ENCODE results near the gene CLBA1. TPM values are rescaled to one million over a fixed set of nuclear protein-coding genes. Genes with fewer than 3 reads are reported as not detected.
A peak's percentile ranks its signal among the peaks of the same experiment; 100 is the strongest.
"Not testable (repeated sequence)": the region's sequence is repeated elsewhere in the genome, so short reads cannot be mapped to it uniquely, and the experiment has no call there.

The CLBA1 gene
- total RNA-seq, 1 experiment from 2014 or later: 3.0 TPM

DNA sequence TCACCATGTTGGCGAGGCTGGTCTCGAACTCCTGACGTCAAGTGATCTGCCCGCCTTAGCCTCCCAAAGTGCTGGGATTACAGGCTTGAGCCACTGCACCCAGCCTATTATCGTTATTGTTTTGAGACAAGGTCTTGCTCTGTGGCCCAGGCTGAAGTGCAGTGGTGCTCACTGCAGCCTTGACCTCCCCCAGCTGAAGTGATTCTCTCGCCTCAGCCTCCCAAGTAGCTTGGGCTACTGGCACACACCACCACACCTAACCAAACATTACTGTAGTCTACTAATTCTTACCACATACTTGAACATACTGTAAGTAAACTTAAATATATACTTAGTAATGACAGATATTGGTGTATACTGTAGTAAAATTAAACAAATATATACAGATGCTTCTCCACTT, 39.8 kb downstream of the CLBA1 start:
- DNase-seq: no peak
- Histone ChIP-seq H3K4me3 (no peak overlapping the region), H3K9me3 (replicated peaks) (no peaks in the 10 kb centered on the region), H3K27ac (peak overlapping the region; percentile 14; the same call in 1 of the 2 replicates), H3K4me1 (peaks cover 19% of the 10 kb centered on the region), H3K36me3 (no peaks in the 10 kb centered on the region), H3K27me3 (no peaks in the 10 kb centered on the region)

DNA sequence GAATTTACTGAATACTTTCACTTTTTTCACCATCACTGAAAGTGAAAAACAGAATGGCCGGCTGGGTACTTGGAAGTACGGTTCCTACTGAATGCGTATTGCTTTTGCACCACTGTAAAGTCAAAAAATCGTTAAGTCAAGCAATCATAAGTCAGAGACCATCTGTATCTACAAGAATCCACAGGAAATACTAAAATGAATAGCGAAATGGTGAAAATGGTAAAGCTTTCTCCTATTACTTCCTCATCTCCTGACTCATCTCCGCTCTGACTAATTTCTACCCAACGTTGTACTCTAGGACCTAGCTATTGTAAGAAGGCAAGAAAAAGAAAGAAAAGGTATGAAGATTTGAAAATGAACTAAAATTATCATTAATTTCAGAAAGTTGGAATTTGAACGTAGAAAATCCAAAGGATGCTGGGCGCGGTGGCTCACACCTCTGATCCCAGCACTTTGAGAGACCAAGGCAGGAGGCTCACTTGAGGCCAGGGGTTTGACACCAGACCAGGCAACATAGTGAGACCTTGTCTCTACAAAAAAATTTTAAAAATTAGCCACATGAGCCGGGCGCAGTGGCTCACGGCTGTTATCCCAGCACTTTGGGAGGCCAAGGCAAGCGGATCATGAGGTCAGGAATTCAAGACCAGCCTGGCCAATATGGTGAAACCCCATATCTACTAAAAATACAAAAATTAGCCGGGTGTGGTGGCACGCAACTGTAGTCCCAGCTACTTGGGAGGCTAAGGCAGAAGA, 40.6 kb downstream of the CLBA1 start:
- peaks cover 19% of the 10 kb centered on the region for H3K4me1 ChIP-seq
- DNase-seq: no peak
- H3K27me3 ChIP-seq: no peaks in the 10 kb centered on the region
- H3K4me3 ChIP-seq: no peak overlapping the region
- H3K36me3 ChIP-seq: no peaks in the 10 kb centered on the region
- no peak overlapping the region for H3K27ac ChIP-seq
- no peaks in the 10 kb centered on the region for H3K9me3 ChIP-seq (replicated peaks)

DNA sequence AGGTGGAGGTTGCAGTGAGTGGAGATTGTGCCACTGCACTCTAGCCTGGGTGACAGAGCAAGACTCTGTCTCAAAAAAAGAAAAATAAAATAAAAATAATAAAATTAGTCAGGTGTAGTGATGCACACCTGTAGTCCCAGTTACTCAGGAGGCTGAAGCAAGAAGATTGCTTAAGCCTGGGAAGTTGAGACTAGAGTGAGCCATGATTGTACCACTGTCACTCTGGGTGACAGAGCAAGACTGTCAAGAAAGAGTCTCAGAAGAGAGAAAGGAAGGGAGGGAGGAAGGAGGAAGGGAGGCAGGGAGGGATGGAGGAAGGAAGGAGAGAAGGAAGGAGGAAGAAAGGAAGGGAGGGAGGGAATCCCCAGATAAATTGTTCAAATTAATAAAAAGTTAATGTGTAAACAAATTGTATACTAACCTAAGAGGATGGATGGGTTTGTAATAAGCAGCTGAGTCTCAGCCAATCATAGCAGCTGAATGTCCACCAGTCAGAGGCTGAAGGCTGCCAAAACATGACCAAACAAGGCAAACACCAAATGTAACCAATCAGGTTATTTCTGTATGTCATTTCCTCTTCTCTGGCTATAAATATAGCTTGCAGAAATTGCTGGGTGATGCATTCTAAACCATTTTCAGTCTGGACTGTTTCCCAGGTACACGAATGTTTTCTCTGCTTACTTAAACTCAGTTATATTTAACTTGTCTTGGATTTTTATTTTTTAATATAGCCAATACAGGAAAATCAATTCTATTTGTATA, 41.4 kb downstream of the CLBA1 start:
- H3K4me1 ChIP-seq: peaks cover 19% of the 10 kb centered on the region
- DNase-seq: no peak
- no peak overlapping the region for H3K4me3 ChIP-seq
- no peaks in the 10 kb centered on the region for H3K36me3 ChIP-seq
- no peaks in the 10 kb centered on the region for H3K27me3 ChIP-seq
- no peak overlapping the region for H3K27ac ChIP-seq
- no peaks in the 10 kb centered on the region for H3K9me3 ChIP-seq (replicated peaks)

DNA sequence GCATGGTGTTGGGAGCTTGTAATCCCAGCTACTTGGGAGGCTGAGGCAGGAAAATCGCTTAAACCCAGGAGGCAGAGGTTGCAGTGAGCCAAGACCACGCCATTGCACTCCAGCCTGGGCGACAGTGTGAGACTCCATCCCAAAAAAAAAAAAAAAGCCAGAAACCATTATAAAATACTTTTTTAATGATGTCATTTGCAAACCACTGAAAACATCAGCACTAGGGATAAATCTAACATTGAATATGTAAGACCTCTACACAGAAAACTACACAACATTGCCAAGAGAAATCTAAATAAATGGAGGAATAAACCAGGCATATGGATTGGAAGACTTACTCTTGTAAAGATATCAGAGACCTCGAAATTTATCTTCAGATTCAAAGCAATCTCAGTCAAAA, 42.1 kb downstream of the CLBA1 start:
- not testable (repeated sequence) for H3K9me3 ChIP-seq (replicated peaks); H3K4me3 ChIP-seq; H3K36me3 ChIP-seq; DNase-seq; H3K27me3 ChIP-seq; H3K27ac ChIP-seq
- H3K4me1 ChIP-seq: peaks cover 19% of the 10 kb centered on the region

DNA sequence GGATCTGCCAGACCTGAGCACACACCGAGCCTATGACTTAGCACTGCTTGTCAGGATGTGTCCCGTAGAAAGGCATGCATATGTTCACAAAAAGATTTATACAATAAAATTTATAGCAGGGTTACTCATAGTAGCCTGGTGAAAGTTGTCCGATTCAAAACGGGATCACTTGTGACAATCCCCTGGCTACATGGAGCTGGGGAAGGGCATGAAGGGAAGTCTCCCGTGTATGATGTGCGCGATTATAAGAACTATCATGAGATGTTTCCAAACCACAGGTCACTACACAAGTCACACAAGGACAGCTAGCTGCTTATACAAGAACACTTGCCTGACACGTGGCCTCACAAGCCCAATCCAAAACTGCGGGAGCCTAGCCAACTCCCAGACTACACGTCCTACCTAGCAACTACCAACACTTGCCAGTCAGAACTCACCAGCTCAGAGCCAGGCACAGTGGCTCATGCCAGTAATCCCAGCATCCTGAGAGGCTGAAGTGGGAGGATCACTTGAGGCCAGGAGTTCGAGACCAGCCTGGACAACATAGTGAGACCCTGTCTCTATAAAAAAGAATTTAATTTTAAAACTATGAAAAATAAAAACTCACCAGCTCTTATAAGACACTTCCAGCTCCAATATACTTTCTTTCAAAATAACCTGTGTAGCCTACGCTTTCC, 42.8 kb downstream of the CLBA1 start:
- no peaks in the 10 kb centered on the region for H3K27me3 ChIP-seq
- H3K4me3 ChIP-seq: no peak overlapping the region
- no peaks in the 10 kb centered on the region for H3K9me3 ChIP-seq (replicated peaks)
- no peak for DNase-seq
- no peak overlapping the region for H3K27ac ChIP-seq
- H3K36me3 ChIP-seq: no peaks in the 10 kb centered on the region
- peaks cover 16% of the 10 kb centered on the region for H3K4me1 ChIP-seq

DNA sequence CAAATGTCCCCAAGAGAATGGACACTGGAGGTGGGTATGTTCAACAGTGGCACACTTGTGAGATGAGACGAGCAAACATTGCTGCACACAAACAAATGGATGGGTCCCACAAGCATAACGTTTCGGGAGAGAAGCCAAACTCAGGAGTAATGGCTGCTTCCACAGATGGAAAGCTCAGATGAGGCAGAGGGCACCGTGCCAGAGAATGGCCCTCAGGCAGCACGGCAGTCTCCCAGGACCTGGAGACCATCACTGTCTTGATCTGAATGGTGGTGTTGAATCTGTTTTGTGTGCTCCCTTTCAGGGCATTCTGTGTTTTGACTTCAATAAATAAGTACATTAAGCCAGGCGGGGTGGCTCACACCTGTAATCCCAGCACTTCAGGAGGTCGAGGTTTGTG, 43.8 kb downstream of the CLBA1 start:
- Histone ChIP-seq H3K27me3 (no peaks in the 10 kb centered on the region), H3K27ac (no peak overlapping the region), H3K4me3 (no peak overlapping the region), H3K4me1 (peaks cover 7% of the 10 kb centered on the region), H3K9me3 (replicated peaks) (no peaks in the 10 kb centered on the region), H3K36me3 (no peaks in the 10 kb centered on the region)
- no peak for DNase-seq

DNA sequence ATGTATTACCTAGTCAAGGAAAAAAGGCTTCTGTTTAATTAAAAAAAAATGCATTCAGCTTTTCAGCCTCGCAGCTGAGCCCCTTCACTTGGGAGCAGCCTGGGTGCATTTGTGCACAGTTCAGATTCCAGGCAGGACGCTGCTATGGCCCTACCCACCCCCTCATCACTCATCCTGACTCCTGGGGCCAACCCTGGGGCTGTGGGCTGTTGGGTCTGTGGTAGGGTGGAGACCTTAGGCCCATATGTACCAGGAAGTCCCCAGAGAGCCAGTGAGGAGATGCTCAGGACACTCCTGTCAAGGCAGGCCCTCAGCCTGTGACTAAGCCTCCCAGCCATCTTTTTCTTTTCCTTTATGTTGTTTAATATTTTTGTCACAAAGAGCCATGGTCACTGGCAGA, 44.6 kb downstream of the CLBA1 start:
- Histone ChIP-seq H3K4me3 (no peak overlapping the region), H3K27ac (no peak overlapping the region), H3K4me1 (peaks cover under 1% of the 10 kb centered on the region; the same call in 1 of the 2 replicates), H3K27me3 (no peaks in the 10 kb centered on the region), H3K36me3 (no peaks in the 10 kb centered on the region), H3K9me3 (replicated peaks) (no peaks in the 10 kb centered on the region)
- no peak for DNase-seq

DNA sequence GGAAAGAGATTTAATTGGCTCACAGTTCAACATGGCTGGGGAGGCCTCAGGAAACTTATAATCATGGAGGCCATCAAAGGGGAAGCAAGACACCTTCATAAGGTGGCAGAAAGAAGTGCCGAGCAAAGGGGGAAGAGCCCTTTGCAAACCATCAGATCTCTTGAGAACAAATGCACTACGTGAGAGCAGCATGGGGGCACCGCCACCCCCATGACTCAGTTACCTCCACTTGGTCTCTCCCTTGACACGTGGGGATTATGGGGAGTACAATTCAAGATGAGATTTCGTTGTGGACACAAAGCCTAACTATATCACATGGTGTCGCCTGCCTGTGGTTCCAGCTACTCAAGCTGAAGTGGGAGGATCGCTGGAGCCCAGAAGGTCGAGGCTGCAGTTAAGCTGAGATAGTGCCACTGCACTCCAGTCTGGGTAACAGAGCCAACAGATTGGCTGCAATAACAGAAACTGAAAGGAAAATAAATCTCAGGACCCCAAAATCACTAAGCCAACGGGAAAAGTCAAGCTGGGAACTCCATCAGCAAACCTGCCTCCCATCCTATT, 45.3 kb downstream of the CLBA1 start:
- Histone ChIP-seq H3K4me3 (no peak overlapping the region), H3K27ac (no peak overlapping the region), H3K36me3 (no peaks in the 10 kb centered on the region), H3K9me3 (replicated peaks) (no peaks in the 10 kb centered on the region), H3K4me1 (no peaks in the 10 kb centered on the region), H3K27me3 (no peaks in the 10 kb centered on the region)
- DNase-seq: no peak

DNA sequence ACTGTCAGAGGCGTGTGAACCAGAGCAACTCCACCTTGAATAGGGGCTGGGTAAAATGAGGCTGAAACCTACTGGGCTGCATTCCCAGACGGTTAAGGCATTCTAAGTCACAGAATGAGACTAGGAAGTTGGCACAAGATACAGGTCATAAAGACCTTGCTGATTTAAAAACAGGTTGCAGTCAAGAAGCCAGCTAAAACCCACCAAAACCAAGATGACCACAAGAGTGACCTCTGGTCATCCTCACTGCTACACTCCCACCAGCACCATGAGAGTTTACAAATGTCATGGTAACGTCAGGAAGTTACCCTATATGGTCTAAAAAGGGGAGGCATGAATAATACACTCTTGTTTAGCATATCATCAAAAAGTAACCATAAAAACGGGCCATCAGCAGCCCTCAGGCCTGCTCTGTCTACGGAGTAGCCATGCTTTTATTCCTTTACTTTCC, 46.9 kb downstream of the CLBA1 start:
- DNase-seq; H3K36me3 ChIP-seq; H3K27ac ChIP-seq; H3K9me3 ChIP-seq (replicated peaks); H3K4me1 ChIP-seq; H3K4me3 ChIP-seq; H3K27me3 ChIP-seq: not testable (repeated sequence)

DNA sequence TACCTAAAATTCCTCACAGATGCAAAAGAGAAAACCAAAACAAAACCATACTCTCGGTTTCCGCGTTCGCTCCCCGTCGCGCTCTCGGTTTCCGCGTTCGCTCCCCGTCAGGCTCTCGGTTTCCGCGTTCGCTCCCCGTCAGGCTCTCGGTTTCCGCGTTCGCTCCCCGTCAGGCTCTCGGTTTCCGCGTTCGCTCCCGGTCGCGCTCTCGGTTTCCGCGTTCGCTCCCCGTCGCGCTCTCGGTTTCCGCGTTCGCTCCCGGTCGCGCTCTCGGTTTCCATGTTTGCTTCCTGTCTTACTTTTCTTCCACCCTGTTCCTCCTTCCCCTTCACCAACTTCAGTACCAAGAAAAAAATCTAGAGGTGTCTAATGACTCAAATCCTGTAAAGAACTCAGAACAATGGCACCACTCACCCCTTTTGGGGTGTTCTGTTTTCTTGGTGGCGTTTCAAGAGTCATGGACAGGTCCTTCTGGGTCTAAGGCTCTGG, 47.9 kb downstream of the CLBA1 start:
- H3K4me3 ChIP-seq; H3K27ac ChIP-seq; H3K9me3 ChIP-seq (replicated peaks); H3K4me1 ChIP-seq; DNase-seq; H3K27me3 ChIP-seq; H3K36me3 ChIP-seq: not testable (repeated sequence)

DNA sequence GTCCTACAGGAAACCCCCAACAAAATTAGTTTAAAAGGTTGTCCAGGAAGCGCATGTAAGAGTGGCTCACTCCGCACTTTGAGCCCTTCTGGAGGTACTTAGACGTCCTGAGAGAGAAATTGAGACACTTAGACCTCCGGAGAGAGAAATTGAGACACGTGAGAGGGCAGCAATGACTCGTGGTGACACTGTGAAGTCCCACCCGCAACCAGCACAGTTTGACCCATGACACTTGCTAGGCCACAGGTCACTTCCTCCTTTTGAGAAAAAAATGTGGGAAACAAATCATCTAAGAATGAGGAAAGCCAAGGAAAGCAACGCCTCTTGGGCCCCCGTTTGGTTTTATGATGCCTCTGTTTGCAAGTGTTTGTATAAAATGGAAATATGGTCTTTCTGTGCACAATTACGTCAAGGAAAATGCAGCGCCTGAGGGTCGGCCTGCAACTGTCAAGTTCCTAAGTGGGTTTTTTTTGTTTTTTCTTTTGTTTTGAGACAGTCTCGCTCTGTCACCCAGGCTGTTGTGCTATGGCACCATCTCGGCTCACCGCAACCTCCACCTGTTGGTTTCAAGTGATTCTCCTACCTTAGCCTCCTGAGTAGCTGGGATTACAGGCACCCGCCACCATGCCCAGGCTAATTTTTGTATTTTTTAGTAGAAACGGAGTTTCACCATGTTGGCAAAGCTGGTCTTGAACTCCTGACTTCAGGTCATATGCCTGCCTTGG, 48.9 kb downstream of the CLBA1 start:
- no peak overlapping the region for H3K4me3 ChIP-seq
- H3K4me1 ChIP-seq: no peaks in the 10 kb centered on the region
- no peak overlapping the region for H3K27ac ChIP-seq
- H3K9me3 ChIP-seq (replicated peaks): no peaks in the 10 kb centered on the region
- no peaks in the 10 kb centered on the region for H3K27me3 ChIP-seq
- DNase-seq: no peak
- H3K36me3 ChIP-seq: no peaks in the 10 kb centered on the region

DNA sequence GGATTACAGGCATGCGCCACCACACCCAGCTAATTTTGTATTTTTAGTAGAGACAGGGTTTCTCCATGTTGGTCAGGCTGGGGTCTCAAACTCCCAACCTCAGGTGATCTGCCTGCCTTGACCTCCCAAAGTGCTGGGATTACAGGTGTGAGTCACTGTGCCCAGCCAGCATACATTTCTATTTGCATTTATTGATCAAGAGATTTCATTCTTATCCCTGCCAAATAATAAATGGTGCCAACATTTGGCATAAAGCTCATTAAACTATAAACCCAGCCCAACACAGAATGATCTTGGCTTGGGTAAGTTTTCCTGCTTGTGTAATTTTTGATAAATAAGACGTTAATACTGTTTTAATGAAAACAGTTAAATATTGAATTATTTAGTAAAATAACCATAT, 50.0 kb downstream of the CLBA1 start:
- not testable (repeated sequence) for H3K4me3 ChIP-seq; H3K36me3 ChIP-seq; H3K27me3 ChIP-seq; H3K9me3 ChIP-seq (replicated peaks); H3K4me1 ChIP-seq; DNase-seq; H3K27ac ChIP-seq

DNA sequence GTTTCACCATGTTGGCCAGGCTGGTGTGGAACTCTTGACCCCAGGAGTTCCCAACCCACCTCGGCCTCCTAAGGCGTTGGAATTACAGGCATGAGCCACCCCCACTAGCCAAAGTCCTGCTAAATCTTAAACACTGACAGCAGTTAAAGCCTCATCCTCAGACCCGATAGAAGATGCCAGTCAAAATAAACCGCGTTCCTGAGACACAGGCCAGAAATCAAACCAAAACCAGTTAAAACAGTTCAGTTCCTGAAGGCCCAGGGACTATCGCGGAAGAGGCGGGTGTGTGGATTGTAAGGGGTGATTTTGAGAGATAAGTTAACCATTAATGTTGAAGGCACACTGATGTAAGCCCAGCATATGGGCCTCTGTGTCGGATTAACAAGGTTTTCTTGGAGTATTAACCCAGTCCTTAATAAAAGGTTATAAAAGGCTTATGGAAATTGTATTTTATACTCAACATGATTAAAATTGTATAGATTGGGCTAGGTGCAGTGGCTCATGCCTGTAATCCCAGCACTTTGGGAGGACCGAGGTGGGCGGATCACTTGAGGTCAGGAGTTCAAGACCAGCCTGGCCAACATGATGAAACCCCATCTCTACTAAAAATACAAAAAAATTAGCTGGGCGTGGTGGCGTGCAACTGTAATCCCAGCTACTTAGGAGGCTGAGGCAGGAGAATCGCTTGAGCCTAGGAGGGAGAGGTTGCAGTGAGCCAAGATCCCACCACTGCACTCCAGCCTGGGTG, 54.0 kb downstream of the CLBA1 start:
- H3K9me3 ChIP-seq (replicated peaks): no peaks in the 10 kb centered on the region
- no peaks in the 10 kb centered on the region for H3K36me3 ChIP-seq
- H3K27me3 ChIP-seq: no peaks in the 10 kb centered on the region
- H3K4me1 ChIP-seq: no peaks in the 10 kb centered on the region
- H3K27ac ChIP-seq: no peak overlapping the region
- no peak for DNase-seq
- no peak overlapping the region for H3K4me3 ChIP-seq

Measured in SJCRH30 (cell line).